ENCODE measurements around the gene INPP5A. TPM values are rescaled to one million over a fixed set of nuclear protein-coding genes. Genes with fewer than 3 reads are reported as not detected.

Gene INPP5A
- total RNA-seq, 4 donors from 2014 or later: 31.2 to 51.8 (median 41.5) TPM

DNA sequence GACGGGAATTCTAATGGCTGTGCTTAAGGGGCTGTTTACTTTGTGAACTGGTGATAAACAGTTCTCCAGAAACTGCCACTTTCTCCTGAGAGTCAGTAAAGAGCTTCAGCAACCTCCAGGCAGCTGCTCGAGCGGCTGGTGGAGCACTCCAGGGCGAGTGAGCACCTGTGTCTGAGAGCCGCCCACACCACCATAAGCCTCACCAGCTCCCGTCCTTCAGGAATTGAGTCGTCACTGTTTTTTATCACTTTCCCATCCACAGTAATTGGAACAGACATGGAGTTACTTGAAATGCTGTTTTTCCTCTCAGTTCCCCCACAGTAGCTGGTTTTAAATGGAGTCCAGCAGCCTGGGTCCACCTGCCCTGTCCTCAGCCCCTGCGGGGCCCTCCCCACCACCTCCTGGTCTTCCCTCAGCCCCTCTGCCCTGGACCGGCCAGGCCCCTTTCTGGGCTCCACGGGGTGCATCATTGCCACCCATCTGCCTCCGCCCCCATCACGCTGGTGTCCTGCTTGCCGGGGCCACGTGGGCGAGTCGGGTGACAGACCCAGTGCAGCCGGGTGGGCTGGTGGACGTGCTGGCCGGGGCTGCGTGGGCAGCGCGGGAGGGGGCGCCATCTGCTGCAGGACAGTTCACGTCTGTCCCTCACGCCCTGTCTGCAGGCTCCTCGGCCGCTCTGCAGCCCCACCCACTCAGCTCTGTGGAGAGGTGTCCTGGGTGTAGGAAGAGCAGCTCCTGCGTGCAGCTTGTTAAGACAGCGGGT, 192.4 kb downstream of the INPP5A start:
- intact Hi-C loops (cut with DNase I; ENCODE audit: low total_unique reads): no loop called here
- DNase-seq (ENCODE audit: low spot score in 2 of 2): no peak
- no peak overlapping the region for H3K4me3 ChIP-seq (ENCODE audit: low read depth, poor library complexity, severe bottlenecking)
- TF ChIP-seq, protein P1, sequence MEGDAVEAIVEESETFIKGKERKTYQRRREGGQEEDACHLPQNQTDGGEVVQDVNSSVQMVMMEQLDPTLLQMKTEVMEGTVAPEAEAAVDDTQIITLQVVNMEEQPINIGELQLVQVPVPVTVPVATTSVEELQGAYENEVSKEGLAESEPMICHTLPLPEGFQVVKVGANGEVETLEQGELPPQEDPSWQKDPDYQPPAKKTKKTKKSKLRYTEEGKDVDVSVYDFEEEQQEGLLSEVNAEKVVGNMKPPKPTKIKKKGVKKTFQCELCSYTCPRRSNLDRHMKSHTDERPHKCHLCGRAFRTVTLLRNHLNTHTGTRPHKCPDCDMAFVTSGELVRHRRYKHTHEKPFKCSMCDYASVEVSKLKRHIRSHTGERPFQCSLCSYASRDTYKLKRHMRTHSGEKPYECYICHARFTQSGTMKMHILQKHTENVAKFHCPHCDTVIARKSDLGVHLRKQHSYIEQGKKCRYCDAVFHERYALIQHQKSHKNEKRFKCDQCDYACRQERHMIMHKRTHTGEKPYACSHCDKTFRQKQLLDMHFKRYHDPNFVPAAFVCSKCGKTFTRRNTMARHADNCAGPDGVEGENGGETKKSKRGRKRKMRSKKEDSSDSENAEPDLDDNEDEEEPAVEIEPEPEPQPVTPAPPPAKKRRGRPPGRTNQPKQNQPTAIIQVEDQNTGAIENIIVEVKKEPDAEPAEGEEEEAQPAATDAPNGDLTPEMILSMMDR (IDR thresholded peaks at IDR 0.05): no peak
- TF ChIP-seq POLR2A (IDR thresholded peaks at IDR 0.05): no peak
- 90 to 91% methylated on average over 18 to 28 of the region's 29 CpGs for WGBS, 2 donors

DNA sequence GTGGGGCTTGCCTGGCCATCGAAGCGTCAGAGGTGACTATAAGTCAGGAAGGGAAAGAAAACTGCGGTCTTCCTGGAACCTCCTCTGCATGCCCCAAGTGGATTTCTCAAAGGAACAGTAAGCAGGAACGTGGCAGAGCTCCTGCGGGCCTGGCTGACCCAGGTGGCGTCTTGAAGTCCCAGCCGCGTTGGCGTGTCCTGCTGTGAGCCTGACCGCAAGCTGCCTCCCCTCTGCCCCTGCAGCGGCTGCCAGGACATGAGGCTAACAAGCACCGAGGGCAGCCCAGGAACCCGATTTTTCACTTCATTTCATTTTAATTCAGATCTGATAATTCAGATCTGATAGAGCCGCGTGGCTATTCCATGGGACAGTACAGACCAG, 193.0 kb downstream of the INPP5A start:
- intact Hi-C loops (cut with DNase I; ENCODE audit: low total_unique reads): no loop called here
- WGBS, 2 donors: 93 to 94% methylated on average over 15 of the region's 15 CpGs
- DNase-seq (ENCODE audit: low spot score in 2 of 2): no peak
- TF ChIP-seq, protein P1 (IDR thresholded peaks at IDR 0.05): no peak
- no peak for TF ChIP-seq POLR2A (IDR thresholded peaks at IDR 0.05)
- no peak overlapping the region for H3K4me3 ChIP-seq (ENCODE audit: low read depth, poor library complexity, severe bottlenecking)

DNA sequence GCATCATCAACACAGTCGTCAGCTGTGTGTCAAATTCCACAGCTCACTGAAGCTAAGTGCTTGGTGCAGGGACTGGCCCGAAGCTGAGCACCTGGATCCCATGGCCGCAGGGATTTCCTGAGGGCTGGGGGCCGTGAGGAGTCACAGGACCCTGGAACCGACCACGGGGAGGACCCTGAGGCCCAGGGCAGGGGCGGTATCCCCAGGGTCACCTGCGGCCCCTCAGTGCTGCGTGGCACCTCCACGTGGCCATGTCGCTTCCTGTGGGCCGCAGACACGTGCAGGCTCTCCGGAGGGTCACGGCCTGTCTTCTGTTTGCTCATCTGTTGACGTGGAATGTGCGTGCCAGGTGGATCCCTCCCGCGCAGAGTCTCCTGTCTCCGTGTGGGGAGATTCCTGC, 194.9 kb downstream of the INPP5A start:
- DNase-seq (ENCODE audit: low spot score in 2 of 2): no peak
- H3K4me3 ChIP-seq (ENCODE audit: low read depth, poor library complexity, severe bottlenecking): no peak overlapping the region
- no peak for TF ChIP-seq POLR2A (IDR thresholded peaks at IDR 0.05)
- TF ChIP-seq, protein P1 (IDR thresholded peaks at IDR 0.05): no peak
- intact Hi-C loops (cut with DNase I; ENCODE audit: low total_unique reads): no loop called here
- WGBS, 2 donors: 93 to 95% methylated on average over 16 to 18 of the region's 20 CpGs

DNA sequence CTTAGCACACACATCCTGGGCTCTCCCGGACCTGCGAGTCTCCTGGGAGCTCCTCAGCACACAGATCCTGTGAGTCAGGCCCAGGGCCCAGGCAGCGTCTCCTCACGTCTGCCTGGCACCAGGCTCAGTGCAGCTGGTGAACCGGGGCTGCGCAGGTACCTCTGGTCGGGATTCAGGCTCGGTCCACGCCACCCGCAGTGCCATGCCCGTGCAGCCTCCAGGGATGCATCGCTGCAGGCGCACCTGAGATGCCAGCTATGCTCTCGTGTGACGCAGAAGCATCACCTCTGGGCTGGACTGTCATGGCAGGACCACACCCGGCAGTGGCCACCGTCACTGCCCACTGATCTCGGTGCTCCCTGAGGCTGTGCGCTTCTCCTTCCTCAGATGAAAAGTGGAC, 196.3 kb downstream of the INPP5A start:
- TF ChIP-seq, protein P1 (IDR thresholded peaks at IDR 0.05): no peak
- TF ChIP-seq POLR2A (IDR thresholded peaks at IDR 0.05): no peak
- no peak for DNase-seq (ENCODE audit: low spot score in 2 of 2)
- intact Hi-C loops (cut with DNase I; ENCODE audit: low total_unique reads): no loop called here
- no peak overlapping the region for H3K4me3 ChIP-seq (ENCODE audit: low read depth, poor library complexity, severe bottlenecking)
- 92 to 95% methylated on average over 17 to 19 of the region's 19 CpGs for WGBS, 2 donors

DNA sequence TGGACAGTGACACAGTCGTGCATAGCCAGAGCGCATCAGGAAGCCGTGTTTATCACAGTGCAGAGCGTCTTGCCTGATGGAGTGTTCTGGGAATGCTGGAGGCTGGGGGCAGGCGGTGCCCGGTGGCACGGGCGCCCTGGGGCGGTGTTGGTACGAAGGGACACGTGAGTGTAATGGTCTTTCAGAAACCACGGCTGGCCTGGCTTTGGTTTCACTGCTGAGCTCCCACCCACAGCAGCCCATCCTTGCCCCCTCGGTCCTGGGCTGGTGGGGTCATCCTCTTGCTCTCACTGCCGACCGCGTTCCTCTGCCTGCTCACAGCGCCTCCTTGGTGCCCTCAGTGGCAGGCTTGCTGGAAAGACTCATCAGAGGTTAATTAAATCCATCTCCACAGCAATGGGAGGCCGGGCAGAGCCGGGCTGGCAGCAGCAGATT, 197.8 kb downstream of the INPP5A start:
- no peak for DNase-seq (ENCODE audit: low spot score in 2 of 2)
- TF ChIP-seq, protein P1 (IDR thresholded peaks at IDR 0.05): no peak
- TF ChIP-seq POLR2A (IDR thresholded peaks at IDR 0.05): no peak
- 90 to 91% methylated on average over 19 of the region's 19 CpGs for WGBS, 2 donors

More for the DNA sequence above, 197.8 kb downstream of the INPP5A start:
- intact Hi-C loops (cut with DNase I; ENCODE audit: low total_unique reads): no loop called here
- no peak overlapping the region for H3K4me3 ChIP-seq (ENCODE audit: low read depth, poor library complexity, severe bottlenecking)

Measured in lower leg skin (tissue), 4 donors.